HT1080 (cell line): Measurements from ENCODE around the gene LILRB3. TPM values are rescaled to one million over a fixed set of nuclear protein-coding genes. Genes with fewer than 3 reads are reported as not detected.

ENCODE experiments used
- DNase-seq: peaks from one replicate; pipeline ENCODE4 v3.0.0-alpha.2; 2015; ENCODE audit warnings: low read depth
- small RNA-seq: library from RNA; depleted of rRNA; stranded (forward); fragments of <200 nt; gene quantifications from one replicate; pipeline ENCODE3, GENCODE V24; 2014
- total RNA-seq: library from RNA; depleted of rRNA; stranded (reverse); fragments of >200 nt; shearing (Covaris generic); gene quantifications from 2 replicates; pipeline ENCODE4 v1.2.3, GENCODE V29; 2014; rRNA removed

LILRB3 gene
- total RNA-seq, 1 experiment from 2014 or later = not detected

DNA sequence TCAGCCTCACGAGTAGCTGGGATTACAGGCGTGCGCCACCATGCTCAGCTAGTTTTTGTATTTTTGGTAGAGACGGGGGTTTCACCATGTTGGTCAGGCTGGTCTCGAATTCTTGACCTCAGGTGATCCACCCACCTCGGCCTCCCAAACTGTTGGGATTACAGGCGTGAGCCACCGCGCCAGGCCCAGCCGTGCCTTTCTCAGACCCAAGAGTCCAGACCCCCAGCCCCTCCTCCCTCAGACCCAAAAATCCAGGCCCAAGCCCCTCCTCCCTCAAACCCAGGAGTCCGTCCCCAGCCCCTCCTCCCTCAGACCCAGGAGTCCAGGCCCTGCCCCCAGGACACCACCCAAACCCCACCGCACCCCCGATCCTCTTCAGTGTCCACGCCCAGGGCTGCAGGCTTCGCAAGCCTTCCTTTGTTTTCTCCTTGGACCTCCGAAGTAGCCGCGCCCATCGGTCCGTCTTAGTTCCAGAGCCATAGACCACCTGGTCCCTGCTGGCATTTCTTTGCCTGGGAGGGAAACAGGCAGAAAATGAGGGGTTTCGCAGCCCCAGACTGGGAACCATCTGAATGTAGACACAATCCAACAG, 53.6 kb downstream of the LILRB3 start:
- no peak for DNase-seq

- peak; percentile 87 for DNase-seq
Observed at GRCh38 chr19:54168174-54168917, 54.5 kb downstream of the LILRB3 start.

Small RNA genes lying within 50 kb of the gene (small RNA-seq; reads per million reads assigned to genes)
- not detected for gene RNU6-1307P

Other genes starting within 250 kb of the LILRB3 start
- gene CACNG6, start 231.4 kb downstream of the LILRB3 start, total RNA-seq = 0.23 TPM in 1 of 2 replicates, not detected in the other
- gene VSTM1, start 159.1 kb downstream of the LILRB3 start, total RNA-seq = 0.74 and 0.84 TPM in 2 replicates
- not detected in 2 replicates for gene TARM1, start 141.6 kb downstream of the LILRB3 start, total RNA-seq
- gene OSCAR, start 122.2 kb downstream of the LILRB3 start, total RNA-seq = 0.19 and 1.2 TPM in 2 replicates
- gene NDUFA3, start 120.2 kb downstream of the LILRB3 start, total RNA-seq = 40.8 and 67.5 TPM in 2 replicates
- 17.6 and 19.7 TPM in 2 replicates for gene TFPT, start 107.3 kb downstream of the LILRB3 start, total RNA-seq
- gene PRPF31, start 107.3 kb downstream of the LILRB3 start, total RNA-seq = 102 and 104 TPM in 2 replicates
- gene CNOT3, start 85.2 kb downstream of the LILRB3 start, total RNA-seq = 20.4 and 30.3 TPM in 2 replicates
- 9.0 and 9.4 TPM in 2 replicates for gene LENG1, start 63.3 kb downstream of the LILRB3 start, total RNA-seq
- 1.2 TPM in 1 of 2 replicates, not detected in the other for gene TMC4, start 49.8 kb downstream of the LILRB3 start, total RNA-seq
- gene MBOAT7, start 33.4 kb downstream of the LILRB3 start, total RNA-seq = 82.4 and 104 TPM in 2 replicates
- gene TSEN34, start 31.7 kb downstream of the LILRB3 start, total RNA-seq = 67.2 and 72.8 TPM in 2 replicates
- gene RPS9, start 22.1 kb downstream of the LILRB3 start, total RNA-seq = 2,721 and 3,393 TPM in 2 replicates
- not detected in 2 replicates for gene LILRA6, start 19.8 kb upstream of the LILRB3 start, total RNA-seq
- not detected in 2 replicates for gene LILRB5, start 34.3 kb upstream of the LILRB3 start, total RNA-seq
- not detected in 2 replicates for gene LILRB2, start 58.1 kb upstream of the LILRB3 start, total RNA-seq
- gene LILRA5, start 90.2 kb upstream of the LILRB3 start, total RNA-seq = not detected in 2 replicates
- gene LILRA4, start 116.2 kb upstream of the LILRB3 start, total RNA-seq = not detected in 2 replicates
- not detected in 2 replicates for gene LAIR1, start 141.9 kb upstream of the LILRB3 start, total RNA-seq
- gene TTYH1, start 192.5 kb upstream of the LILRB3 start, total RNA-seq = not detected in 2 replicates
- 13.9 and 20.3 TPM in 2 replicates for gene LENG8, start 226.2 kb upstream of the LILRB3 start, total RNA-seq
- gene LENG9, start 240.8 kb upstream of the LILRB3 start, total RNA-seq = 5.4 and 6.5 TPM in 2 replicates